ENCODE data around the gene C11orf68. TPM values are rescaled to one million over a fixed set of nuclear protein-coding genes. Genes with fewer than 3 reads are reported as not detected.

The C11orf68 gene
- total and polyA plus RNA-seq, 2 of the 8 experiments (the other 6 are each of a cell fraction or from before 2014, with no cell fraction given), result 24.0 to 51.2 TPM

- Histone ChIP-seq H2AFZ (ENCODE audit: low read length) (no peak overlapping the region), H4K5ac (ENCODE audit: insufficient read length, low read depth, low read length) (no peak overlapping the region), H2AK5ac (ENCODE audit: low read depth, low read length) (no peak overlapping the region), H3K4me2 (ENCODE audit: insufficient read depth in 1 of 2, low read depth in 2 of 2, low read length in 2 of 2) (0 out of 4 replicates have a peak overlapping the region, but pooled peaks of 1 of the 2 experiments have one; percentile 5), H3K36me3 (ENCODE audit: control insufficient read depth in 2 of 4, insufficient read depth in 4 of 4, low read length in 3 of 4) (peaks cover 8 to 22% (median 18%) of the 10 kb centered on the region in 4 experiments; a peak in 7 of 8 replicates), H3K4me3 (ENCODE audit: extremely low read depth in 1 of 4, insufficient read depth in 2 of 4, low read depth in 3 of 4, low read length in 4 of 4) (no peak overlapping the region), H2BK12ac (ENCODE audit: low read depth, low read length) (no peak overlapping the region), H3K79me2 (ENCODE audit: control insufficient read depth in 1 of 2, insufficient read depth in 2 of 2, low read length in 2 of 2) (peaks cover 0 to 4% of the 10 kb centered on the region in 2 experiments; a peak in 1 of 4 replicates), H3K27ac (ENCODE audit: low read depth, low read length) (no peak overlapping the region), H3K14ac (ENCODE audit: insufficient read length) (no peak overlapping the region), H2BK15ac (ENCODE audit: low read length) (no peak overlapping the region), H2BK5ac (ENCODE audit: low read depth, low read length) (no peak overlapping the region), H4K20me1 (replicated peaks in 1 of 2; ENCODE audit: control insufficient read depth in 1 of 2, insufficient read depth in 2 of 2, low read length in 2 of 2) (peaks cover 6 to 7% of the 10 kb centered on the region in 2 experiments), H3K9ac (replicated peaks in 1 of 4; ENCODE audit: extremely low read depth in 1 of 4, low read depth in 3 of 4, low read length in 3 of 4) (no peak overlapping the region; a peak in 2 of 7 replicates), H3K27me3 (replicated peaks in 1 of 4; ENCODE audit: control insufficient read depth in 3 of 4, extremely low read depth in 1 of 4, insufficient read depth in 3 of 4, low read length in 3 of 4) (no peaks in the 10 kb centered on the region), H4K8ac (ENCODE audit: extremely low read depth, insufficient read depth, low read length) (no peak overlapping the region), H3K9me3 (ENCODE audit: insufficient read depth in 2 of 2, low read depth in 1 of 2, low read length in 1 of 2) (no peaks in the 10 kb centered on the region), H3K23ac (ENCODE audit: insufficient read length) (no peak overlapping the region), H3K4me1 (replicated peaks in 1 of 4; ENCODE audit: control insufficient read depth in 3 of 4, insufficient read depth in 4 of 4, low read length in 3 of 4) (peaks cover 0 to 7% (median 5%) of the 10 kb centered on the region in 4 experiments; a peak in 4 of 7 replicates), H2BK120ac (replicated peaks; ENCODE audit: low read depth, low read length) (no peak overlapping the region), H4K91ac (replicated peaks; ENCODE audit: insufficient read length, low read length) (no peak overlapping the region), H3K79me1 (ENCODE audit: low read depth, low read length) (no peaks in the 10 kb centered on the region), H3K23me2 (ENCODE audit: low read depth, low read length) (peaks cover 10% of the 10 kb centered on the region), H3K18ac (ENCODE audit: extremely low read depth, low read length) (no peak overlapping the region), H2BK20ac (ENCODE audit: low read length) (no peak overlapping the region), H3K4ac (replicated peaks; ENCODE audit: insufficient read length, low read depth, low read length) (no peak overlapping the region), H3K56ac (replicated peaks; ENCODE audit: insufficient read length, low read depth, low read length) (no peak overlapping the region)
- ChIA-PET CTCF (ENCODE audit: partially characterized antibody) (interaction anchor here (0.6 to 19.6 kb wide), 55 partner anchors 6 to 1557 kb away, joined by 3 to 283 read pairs (median 4); partner anchors contain the start of genes BANF1, CATSPER1, CCDC85B and CFL1), POLR2A (ENCODE audit: partially characterized antibody) (interaction anchor here (0.6 to 39.7 kb wide), 5 partner anchors 25 to 167 kb away, joined by 3 to 1071 read pairs (median 4); partner anchors contain the start of genes CFL1, EFEMP2 and MUS81)
- no peak for DNase-seq (ENCODE audit: low read depth in 1 of 2, low spot score in 2 of 2)
- WGBS, 2 experiments (ENCODE audit: extremely low coverage in 1 of 2, insufficient coverage in 1 of 2, insufficient read length in 1 of 2, insufficient replicate concordance in 2 of 2, low coverage in 1 of 2, low lambda C conversion rate in 2 of 2, missing lambda C conversion rate in 1 of 2), result 89% methylated on average over 28 of the region's 28 CpGs; no CpG with 5 or more reads in 1 of the 2 experiments
- FAIRE-seq, result no peak
- 0 out of 2 replicates have a peak, but pooled peaks have one; percentile 0 for TF ChIP-seq E2F6 (IDR thresholded peaks at IDR 0.05)
- TF ChIP-seq EGR1 (IDR thresholded peaks at IDR 0.05; ENCODE audit: borderline replicate concordance, low read depth, low read length), result no peak
- no peak for TF ChIP-seq CREB1 (IDR thresholded peaks at IDR 0.05)
- TF ChIP-seq TAF1 (IDR thresholded peaks at IDR 0.05; ENCODE audit: low read depth, low read length), result 0 out of 2 replicates have a peak, but pooled peaks have one; percentile 3
- TF ChIP-seq CHD1 (IDR thresholded peaks at IDR 0.05; ENCODE audit: low read depth, low read length), result no peak
- TF ChIP-seq JUN (IDR thresholded peaks at IDR 0.05; ENCODE audit: low read depth, low read length), result no peak
- TF ChIP-seq HDAC2 (IDR thresholded peaks at IDR 0.05; ENCODE audit: borderline replicate concordance in 1 of 2, low read depth in 2 of 2, low read length in 2 of 2), result no peak
- TF ChIP-seq TBP (IDR thresholded peaks at IDR 0.05; ENCODE audit: low read depth, low read length), result no peak
These were observed 34.8 kb downstream of the C11orf68 start for GRCh38 chr11:65883786-65884715.
